ENCODE results near the gene C17orf107. TPM values are rescaled to one million over a fixed set of nuclear protein-coding genes. Genes with fewer than 3 reads are reported as not detected.

Gene C17orf107
- total RNA-seq, 1 experiment from 2014 or later = 1.7 TPM

- no peaks in the 10 kb centered on the region for H4K20me1 ChIP-seq (ENCODE audit: insufficient read depth)
- H2AFZ ChIP-seq (ENCODE audit: low read depth, low read length, poor library complexity, severe bottlenecking) = no peak overlapping the region
- DNase-seq (ENCODE audit: low read depth, low spot score) (no peak), ATAC-seq (no peak)
- H3K79me2 ChIP-seq (ENCODE audit: insufficient read depth, low read length) = peaks cover 2% of the 10 kb centered on the region; the same call in 1 of the 2 replicates
- no peak overlapping the region for H3K4me3 ChIP-seq (replicated peaks in 1 of 2; ENCODE audit: low read depth in 1 of 2, low read length in 2 of 2)
- ChIA-PET RAD21 (ENCODE audit: low non-redundant PET in 1 of 2, low total read pairs in 2 of 2, uncharacterized antibody in 2 of 2, unreplicated experiment in 2 of 2) (no interaction called here), POLR2A (no interaction called here), CTCF (no interaction called here)
- H3K27ac ChIP-seq (ENCODE audit: low read depth, low read length) = no peak overlapping the region
- TF ChIP-seq ELF1 (IDR thresholded peaks at IDR 0.05; ENCODE audit: borderline replicate concordance, low read depth) (no peak), EZH2 (IDR thresholded peaks at IDR 0.05) (no peak), MAX (IDR thresholded peaks at IDR 0.05) (no peak), ZBTB33 (IDR thresholded peaks at IDR 0.05; ENCODE audit: extremely low read depth, insufficient replicate concordance, low read length) (no peak), YY1 (IDR thresholded peaks at IDR 0.05; ENCODE audit: extremely low read depth, insufficient replicate concordance, low read depth, low read length) (no peak), CEBPB (IDR thresholded peaks at IDR 0.05; ENCODE audit: low read depth) (no peak), CTCF (IDR thresholded peaks at IDR 0.05 in 2 of 3, conservative IDR thresholded peaks at IDR 0.05 in 1 of 3; ENCODE audit: borderline replicate concordance in 1 of 3, insufficient read depth in 1 of 3, low read depth in 2 of 3, low read length in 2 of 3) (no peak)
- no TSS peak for BruUV-seq (replicated peaks)
- no peaks in the 10 kb centered on the region for H3K9me2 ChIP-seq (ENCODE audit: insufficient read depth)
- no peaks in the 10 kb centered on the region for H3K27me3 ChIP-seq (ENCODE audit: insufficient read depth, low read length)
- peaks cover 8 to 9% of the 10 kb centered on the region in 2 experiments for H3K4me1 ChIP-seq (ENCODE audit: control insufficient read depth in 1 of 2, insufficient read depth in 2 of 2, low read length in 2 of 2)
- no peak overlapping the region for H3K4me2 ChIP-seq (ENCODE audit: low read length)
- peaks cover 0 to 9% of the 10 kb centered on the region in 2 experiments; a peak in 1 of 4 replicates for H3K36me3 ChIP-seq (ENCODE audit: control insufficient read depth in 1 of 2, insufficient read depth in 2 of 2, low read length in 2 of 2)
- H3K9ac ChIP-seq (ENCODE audit: low read length) = no peak overlapping the region
- intact Hi-C loops (cut with micrococcal nuclease) = no loop called here
- no peaks in the 10 kb centered on the region for H3K9me3 ChIP-seq (ENCODE audit: control insufficient read depth in 1 of 2, insufficient read depth in 1 of 2, low read depth in 1 of 2, low read length in 2 of 2)
Measured at GRCh38 chr17:4932756-4933155, 33.4 kb downstream of the C17orf107 start.
